HepG2 (cell line): Measurements from ENCODE around the gene METAP1D. TPM values are rescaled to one million over a fixed set of nuclear protein-coding genes. Genes with fewer than 3 reads are reported as not detected.

Experiments used
- BCL3 ChIP-seq: sonication (generic); formaldehyde crosslinking; IDR thresholded peaks from 2 replicates; pipeline ENCODE4 v1.5.1; 2020; ENCODE audit warnings: mild to moderate bottlenecking, missing genetic modification reagents, moderate library complexity
- CCAR2 ChIP-seq: fragments of 200-400 bp; formaldehyde crosslinking; optimal IDR thresholded peaks from 2 replicates; pipeline ENCODE3; 2018; ENCODE audit warnings: low read depth, mild to moderate bottlenecking, low read length, moderate library complexity
- ELF3 ChIP-seq: IDR thresholded peaks from 2 replicates; pipeline ENCODE4 v1.6.1; 2016; ENCODE audit warnings: missing genetic modification reagents, missing compliant biosample characterization
- HMG20A ChIP-seq: IDR thresholded peaks from 2 replicates; pipeline ENCODE4 v1.6.1; 2016; ENCODE audit warnings: borderline replicate concordance
- KDM4B ChIP-seq: sonication (generic); formaldehyde crosslinking; IDR thresholded peaks from 2 replicates; pipeline ENCODE4 v1.4.0; 2020; ENCODE audit warnings: missing genetic modification reagents
- MEIS1 ChIP-seq: sonication (generic); formaldehyde crosslinking; IDR thresholded peaks from 2 replicates; pipeline ENCODE4 v1.9.0; 2021; ENCODE audit warnings: mild to moderate bottlenecking, missing genetic modification reagents, moderate library complexity, borderline replicate concordance
- MIER2 ChIP-seq: IDR thresholded peaks from 2 replicates; pipeline ENCODE4 v1.6.1; 2016; ENCODE audit warnings: missing biosample characterization, missing genetic modification reagents
- MTA3 ChIP-seq: sonication (generic); formaldehyde crosslinking; IDR thresholded peaks from 2 replicates; pipeline ENCODE4 v1.4.0; 2020; ENCODE audit warnings: missing genetic modification reagents
- NFIB ChIP-seq: sonication (generic); formaldehyde crosslinking; IDR thresholded peaks from 2 replicates; pipeline ENCODE4 v1.9.0; 2021; ENCODE audit warnings: missing genetic modification reagents, mild to moderate bottlenecking, borderline replicate concordance
- NFIC ChIP-seq: IDR thresholded peaks from 2 replicates; pipeline ENCODE4 v1.6.1; 2012; ENCODE audit warnings: mild to moderate bottlenecking, low read length, inconsistent platforms
- NFKB2 ChIP-seq: sonication (generic); formaldehyde crosslinking; IDR thresholded peaks from 2 replicates; pipeline ENCODE4 v1.4.0; 2020; ENCODE audit warnings: missing genetic modification reagents, borderline replicate concordance
- NFYC ChIP-seq: IDR thresholded peaks from 2 replicates; pipeline ENCODE4 v1.6.1; 2016; ENCODE audit warnings: missing genetic modification reagents, missing compliant biosample characterization
- REPIN1 ChIP-seq: sonication (generic); formaldehyde crosslinking; IDR thresholded peaks from 2 replicates; pipeline ENCODE4 v1.8.0; 2022; ENCODE audit warnings: missing genetic modification reagents, low read depth, mild to moderate bottlenecking, borderline replicate concordance
- ZBTB44 ChIP-seq: sonication (generic); formaldehyde crosslinking; IDR thresholded peaks from 2 replicates; pipeline ENCODE4 v1.4.0; 2020; ENCODE audit warnings: missing genetic modification reagents
- ZBTB8A ChIP-seq: sonication (generic); formaldehyde crosslinking; IDR thresholded peaks from 2 replicates; pipeline ENCODE4 v1.4.0; 2020; ENCODE audit warnings: mild to moderate bottlenecking, low read depth, missing genetic modification reagents, borderline replicate concordance
- ZFP41 ChIP-seq: sonication (generic); formaldehyde crosslinking; IDR thresholded peaks from 2 replicates; pipeline ENCODE4 v1.4.0; 2020; ENCODE audit warnings: mild to moderate bottlenecking, missing genetic modification reagents, borderline replicate concordance
- ZFY ChIP-seq: sonication (generic); formaldehyde crosslinking; IDR thresholded peaks from 2 replicates; pipeline ENCODE4 v1.4.0; 2020; ENCODE audit warnings: missing genetic modification reagents
- ZNF343 ChIP-seq: sonication (generic); formaldehyde crosslinking; IDR thresholded peaks from 2 replicates; pipeline ENCODE4 v1.4.0; 2020; ENCODE audit warnings: mild to moderate bottlenecking, missing genetic modification reagents
- ZNF546 ChIP-seq: sonication (generic); formaldehyde crosslinking; conservative IDR thresholded peaks from 2 replicates; pipeline ENCODE4 v1.8.1; 2023; ENCODE audit warnings: mild to moderate bottlenecking, missing genetic modification reagents
- ZNF672 ChIP-seq: sonication (generic); formaldehyde crosslinking; IDR thresholded peaks from 2 replicates; pipeline ENCODE4 v1.8.1; 2022; ENCODE audit warnings: missing genetic modification reagents
- ZNF674 ChIP-seq: sonication (generic); formaldehyde crosslinking; IDR thresholded peaks from 2 replicates; pipeline ENCODE4 v1.5.0; 2020; ENCODE audit warnings: low read depth, mild to moderate bottlenecking, missing genetic modification reagents
- ZNF878 ChIP-seq: sonication (generic); formaldehyde crosslinking; IDR thresholded peaks from 2 replicates; pipeline ENCODE4 v1.8.1; 2023; ENCODE audit warnings: mild to moderate bottlenecking, missing genetic modification reagents, moderate library complexity
- polyA plus RNA-seq, 8 experiments: library from polyadenylated mRNA; depleted of rRNA in 3 of 8; stranded (reverse) in 7 of 8; unstranded in 1 of 8; fragments of >200 nt; fragmentation: Illumina TruSeq in 4 of 8; extraction: Trizol in 4 of 8; gene quantifications; 2 replicates each; pipeline versions ENCODE4 v1.2.1 to v1.2.3, GENCODE V29; 2011 to 2016; ENCODE audit warnings: low read depth in 4 of 8, missing spikeins in 1 of 8, mixed read lengths in 1 of 8; ENCODE audit not compliant: insufficient read depth in 1 of 8
- total RNA-seq, 5 experiments: library from RNA; depleted of rRNA; stranded (reverse); fragments of >200 nt; fragmentation: Illumina TruSeq; extraction: Trizol; gene quantifications; 2 replicates each; pipeline ENCODE4 v1.2.3, GENCODE V29; 2016; ENCODE audit warnings: low read depth in 1 of 5
- TF ChIP-seq, protein P1 (sequence below): sonication (generic); formaldehyde crosslinking; IDR thresholded peaks from 2 replicates; pipeline ENCODE4 v1.5.0; 2020; ENCODE audit warnings: missing genetic modification reagents
- TF ChIP-seq, protein P2 (sequence below): sonication (generic); formaldehyde crosslinking; IDR thresholded peaks from 2 replicates; pipeline ENCODE4 v1.4.0; 2020; ENCODE audit warnings: missing genetic modification reagents

The METAP1D gene
- total and polyA plus RNA-seq, 2 of the 13 experiments (the other 11 are each of a cell fraction or from before 2014, with no cell fraction given), result 14.7 to 21.6 TPM

DNA sequence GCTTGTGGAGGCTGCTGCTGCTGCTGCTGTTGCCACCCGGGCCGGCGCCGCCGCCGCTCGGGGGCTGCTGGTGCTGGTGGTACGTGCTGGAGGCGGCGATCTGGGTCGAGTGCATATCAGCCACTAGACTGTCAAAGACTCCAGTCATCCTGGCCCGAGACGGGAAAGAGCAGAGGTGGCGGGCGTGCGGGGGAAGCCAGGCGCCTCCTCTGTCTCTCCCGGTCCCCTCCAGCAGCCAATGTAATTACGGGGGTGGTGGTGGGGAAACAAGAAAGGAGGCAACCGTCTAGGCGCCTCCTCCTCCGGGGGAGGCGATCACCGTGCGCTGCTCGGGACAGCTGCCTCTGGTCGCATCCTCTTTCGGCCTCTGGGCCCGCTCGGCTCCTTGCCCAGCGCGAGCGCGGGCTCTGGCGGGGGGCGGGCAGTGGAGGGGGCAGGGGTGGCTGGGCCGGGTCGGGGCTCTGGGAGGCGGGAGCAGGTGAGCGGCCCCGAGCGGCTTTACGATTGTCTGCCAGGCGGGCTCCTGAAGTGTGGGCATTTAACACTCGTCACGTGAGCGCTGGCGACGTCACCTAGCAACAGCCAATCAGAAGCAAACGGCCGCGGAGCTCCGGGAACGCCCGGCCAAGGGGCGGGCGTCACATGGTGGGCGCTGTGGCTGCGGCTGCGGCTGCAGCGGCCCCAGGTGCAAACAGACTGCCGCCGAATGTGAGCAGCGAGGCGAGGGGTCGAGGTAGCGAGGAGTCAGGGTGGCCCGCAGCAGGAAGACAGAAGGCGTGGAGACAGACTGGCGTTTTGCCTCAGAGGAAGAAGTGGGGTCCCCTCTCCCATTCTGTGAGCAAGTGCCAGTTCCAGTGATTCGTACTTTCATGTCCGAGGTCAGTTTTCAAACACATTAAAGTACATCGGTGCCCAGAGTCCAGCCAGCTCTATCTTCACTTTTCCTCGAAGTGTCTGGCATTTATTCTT lies 102.9 kb downstream of the METAP1D start, which contains the start of gene DLX2 (continued):
- TF ChIP-seq ZBTB44 (CRISPR knock-in tag) (0 out of 2 replicates have a peak, but pooled peaks have one; percentile 31), MTA3 (CRISPR knock-in tag) (no peak), NFIC (no peak), NFYC (CRISPR knock-in tag) (peak; percentile 88), HMG20A (no peak), CCAR2 (no peak), MEIS1 (CRISPR knock-in tag) (no peak), ZFY (CRISPR knock-in tag) (peak; percentile 71), REPIN1 (CRISPR knock-in tag) (0 out of 2 replicates have a peak, but pooled peaks have one; percentile 45), ZNF672 (no peak), ZNF878 (CRISPR knock-in tag) (peak; percentile 51; the same call in 1 of the 2 replicates), ZNF674 (0 out of 2 replicates have a peak, but pooled peaks have one; percentile 32), ELF3 (CRISPR knock-in tag) (peak; percentile 44; the same call in 1 of the 2 replicates), ZNF343 (peak; percentile 50; the same call in 1 of the 2 replicates), BCL3 (CRISPR knock-in tag) (peak; percentile 58; the same call in 1 of the 2 replicates), ZNF546 (no peak; the same call in 1 of the 2 replicates), MIER2 (CRISPR knock-in tag) (peak; percentile 36; the same call in 1 of the 2 replicates), ZFP41 (CRISPR knock-in tag) (peak; percentile 83; the same call in 1 of the 2 replicates), ZBTB8A (peak; percentile 56), NFIB (CRISPR knock-in tag) (no peak), NFKB2 (CRISPR knock-in tag) (peak; percentile 98), KDM4B (CRISPR knock-in tag) (peak; percentile 71; the same call in 1 of the 2 replicates)
- TF ChIP-seq, protein P1, sequence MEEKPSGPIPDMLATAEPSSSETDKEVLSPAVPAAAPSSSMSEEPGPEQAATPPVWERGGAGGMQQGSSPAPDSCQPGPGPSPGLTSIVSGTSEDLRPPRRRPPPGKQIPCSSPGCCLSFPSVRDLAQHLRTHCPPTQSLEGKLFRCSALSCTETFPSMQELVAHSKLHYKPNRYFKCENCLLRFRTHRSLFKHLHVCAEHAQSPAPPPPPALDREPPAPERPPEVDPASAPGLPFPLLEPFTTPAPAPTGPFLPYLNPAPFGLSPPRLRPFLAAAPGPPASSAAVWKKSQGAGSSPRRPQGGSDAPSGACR (CRISPR knock-in tag), result peak; percentile 69; the same call in 1 of the 2 replicates
- TF ChIP-seq, protein P2, sequence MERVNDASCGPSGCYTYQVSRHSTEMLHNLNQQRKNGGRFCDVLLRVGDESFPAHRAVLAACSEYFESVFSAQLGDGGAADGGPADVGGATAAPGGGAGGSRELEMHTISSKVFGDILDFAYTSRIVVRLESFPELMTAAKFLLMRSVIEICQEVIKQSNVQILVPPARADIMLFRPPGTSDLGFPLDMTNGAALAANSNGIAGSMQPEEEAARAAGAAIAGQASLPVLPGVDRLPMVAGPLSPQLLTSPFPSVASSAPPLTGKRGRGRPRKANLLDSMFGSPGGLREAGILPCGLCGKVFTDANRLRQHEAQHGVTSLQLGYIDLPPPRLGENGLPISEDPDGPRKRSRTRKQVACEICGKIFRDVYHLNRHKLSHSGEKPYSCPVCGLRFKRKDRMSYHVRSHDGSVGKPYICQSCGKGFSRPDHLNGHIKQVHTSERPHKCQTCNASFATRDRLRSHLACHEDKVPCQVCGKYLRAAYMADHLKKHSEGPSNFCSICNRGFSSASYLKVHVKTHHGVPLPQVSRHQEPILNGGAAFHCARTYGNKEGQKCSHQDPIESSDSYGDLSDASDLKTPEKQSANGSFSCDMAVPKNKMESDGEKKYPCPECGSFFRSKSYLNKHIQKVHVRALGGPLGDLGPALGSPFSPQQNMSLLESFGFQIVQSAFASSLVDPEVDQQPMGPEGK, result peak; percentile 68; the same call in 1 of the 2 replicates
